Adrenal gland (tissue), 12 donors: ENCODE data around the gene WWOX. TPM values are rescaled to one million over a fixed set of nuclear protein-coding genes. Genes with fewer than 3 reads are reported as not detected.

Source experiments
- DNase-seq, 7 donors: peaks; one replicate each; pipeline ENCODE4 v3.0.0-alpha.2; 2019 to 2020
- H3K27ac ChIP-seq, 5 donors: fragments of 200-600 bp; sonication (generic) in 4 of 5; 1 replicate in 3 of 5; 2 replicates in 2 of 5; pipeline versions ENCODE4 v1.5.1 to v1.8.0; 2016 to 2020; ENCODE audit warnings: mild to moderate bottlenecking in 1 of 5
- H3K27me3 ChIP-seq: fragments of 200-600 bp; 2 replicates; pipeline ENCODE4 v1.8.0; 2021
- H3K36me3 ChIP-seq, 2 donors: fragments of 200-600 bp; replicated peaks in 1 of 2; 1 replicate in 1 of 2; 2 replicates in 1 of 2; pipeline versions ENCODE4 v1.5.1 to v1.8.0; 2018 to 2022
- H3K4me1 ChIP-seq, 2 donors: fragments of 200-600 bp; replicated peaks in 1 of 2; 1 replicate in 1 of 2; 2 replicates in 1 of 2; pipeline versions ENCODE4 v1.5.1 to v1.8.0; 2018 to 2021
- H3K4me3 ChIP-seq, 4 donors: fragments of 200-600 bp; sonication (generic) in 3 of 4; one replicate each; pipeline ENCODE4 v1.5.1; 2016 to 2018
- H3K9me3 ChIP-seq, 3 donors: fragments of 200-600 bp; sonication (generic) in 1 of 3; replicated peaks in 1 of 3; 1 replicate in 2 of 3; 2 replicates in 1 of 3; pipeline versions ENCODE4 v1.5.1 to v1.8.0; 2016 to 2021
- CTCF ChIP-seq, 6 experiments: fragments of 450-650 bp in 4 of 6; fragments of 200-600 bp in 2 of 6; sonication (generic) in 1 of 6; IDR thresholded peaks; 1 replicate in 5 of 6; 2 replicates in 1 of 6; pipeline versions ENCODE4 v1.5.1 to v1.8.0; 2016 to 2021; ENCODE audit warnings: antibody characterized with exemption in 6 of 6, mild to moderate bottlenecking in 2 of 6, moderate library complexity in 1 of 6
- POLR2A ChIP-seq, 2 donors: fragments of 450-650 bp; IDR thresholded peaks; one replicate each; pipeline ENCODE4 v1.6.1; 2017; ENCODE audit warnings: antibody characterized with exemption in 2 of 2, mild to moderate bottlenecking in 2 of 2, moderate library complexity in 1 of 2
- WGBS, 4 donors: extraction: QIAGEN DNeasy Blood & Tissue Kit in 2 of 4; methylation state at CpG; one replicate each; pipeline versions ENCODE4 v1.1.5 to v1.1.7; 2013 to 2017; 5-methylcytosine and 5-hydroxymethylcytosine counted together
- intact Hi-C, 2 donors: fragments of 100-400 bp; cut with DNase I; formaldehyde crosslinking; loops; one replicate each; pipeline versions ENCODE4 v1.14.1 to v1.15.0; 2022 to 2023
- polyA plus RNA-seq, 3 donors: library from polyadenylated mRNA; stranded (reverse); fragments of 200-250 nt in 2 of 3; fragments of 350-450 nt in 1 of 3; fragmentation: Illumina TruSeq in 1 of 3; extraction: RNeasy Lipid Tissue Mini Kit (QIAGEN cat#74804) in 1 of 3; gene quantifications; one replicate each; pipeline ENCODE4 v1.2.3, GENCODE V29; 2013 to 2014
- total RNA-seq, 9 donors: library from RNA; depleted of rRNA in 4 of 9; stranded (reverse); fragments of >200 nt in 4 of 9; fragments of 120-200 nt in 1 of 9; fragmentation: NEBNext Ultra II Directional in 1 of 9; extraction: Animal tissue kit (Norgen Biotek cat#: 25700) in 1 of 9; gene quantifications; one replicate each; pipeline versions ENCODE4 v1.1.0 to v1.2.4, GENCODE V29; 2013 to 2023
- donor health status: healthy with polysubstance abuse.
- donor health status: Bipolar disorder and iron deficiency.
- donor health status: DM: yes; HTN: yes; CAD: no.
- donor health status: DM: no; HTN: no; CAD: no.
- donor health status: DM: no; HTN: no; CAD: no.
- donor health status: DM: yes; HTN: yes; CAD: no.

The WWOX gene
- total and polyA plus RNA-seq, 12 donors, result 11.8 to 74.6 (median 20.5) TPM

GRCh38 chr16:78445818-78446217 is 346.4 kb downstream of the WWOX start:
- Histone ChIP-seq H3K27me3 (no peaks in the 10 kb centered on the region), H3K36me3 (no peaks in the 10 kb centered on the region), H3K4me3 (no peak overlapping the region), H3K27ac (no peak overlapping the region), H3K4me1 (no peaks in the 10 kb centered on the region), H3K9me3 (no peaks in the 10 kb centered on the region)
- DNase-seq, result no peak
- intact Hi-C loops, result no loop called here
- WGBS, 4 donors, result 91 to 96% (median 94%) methylated on average over 5 of the region's 5 CpGs
- TF ChIP-seq POLR2A (IDR thresholded peaks at IDR 0.05) (no peak), CTCF (IDR thresholded peaks at IDR 0.05) (no peak)

GRCh38 chr16:78446486-78446885 is 347.0 kb downstream of the WWOX start:
- intact Hi-C loops, result no loop called here
- no peak for TF ChIP-seq CTCF (IDR thresholded peaks at IDR 0.05)
- Histone ChIP-seq H3K4me1 (no peaks in the 10 kb centered on the region), H3K27me3 (no peaks in the 10 kb centered on the region), H3K9me3 (no peaks in the 10 kb centered on the region), H3K4me3 (no peak overlapping the region), H3K36me3 (no peaks in the 10 kb centered on the region), H3K27ac (no peak overlapping the region)
- WGBS, 4 donors, result 88 to 93% (median 91%) methylated on average over 5 of the region's 5 CpGs
- DNase-seq, result no peak

- no peaks in the 10 kb centered on the region for H3K9me3 ChIP-seq
Measured at GRCh38 chr16:78446992-78447563, 347.6 kb downstream of the WWOX start.

GRCh38 chr16:78448658-78449271 is 349.3 kb downstream of the WWOX start:
- Histone ChIP-seq H3K9me3 (no peaks in the 10 kb centered on the region), H3K4me1 (no peaks in the 10 kb centered on the region), H3K4me3 (no peak overlapping the region), H3K27me3 (no peaks in the 10 kb centered on the region), H3K36me3 (no peaks in the 10 kb centered on the region), H3K27ac (no peak overlapping the region)
- WGBS, 4 donors, result 89 to 94% (median 94%) methylated on average over 6 of the region's 6 CpGs
- no peak for DNase-seq
- TF ChIP-seq POLR2A (IDR thresholded peaks at IDR 0.05), result no peak
- no peak for TF ChIP-seq CTCF (IDR thresholded peaks at IDR 0.05)
- intact Hi-C loops, result no loop called here

More at GRCh38 chr16:78446992-78447563, 347.6 kb downstream of the WWOX start:
- Histone ChIP-seq H3K36me3 (no peaks in the 10 kb centered on the region), H3K4me3 (no peak overlapping the region), H3K4me1 (no peaks in the 10 kb centered on the region), H3K27me3 (no peaks in the 10 kb centered on the region), H3K27ac (no peak overlapping the region)
- intact Hi-C loops, result no loop called here
- WGBS, 4 donors, result 78 to 89% (median 82%) methylated on average over 2 of the region's 2 CpGs
- DNase-seq, result no peak
- no peak for TF ChIP-seq POLR2A (IDR thresholded peaks at IDR 0.05)
- no peak for TF ChIP-seq CTCF (IDR thresholded peaks at IDR 0.05)
